Liver (tissue), 9 donors: ENCODE measurements around the gene CD37. TPM values are rescaled to one million over a fixed set of nuclear protein-coding genes. Genes with fewer than 3 reads are reported as not detected.
"Not testable (repeated sequence)": the region's sequence is repeated elsewhere in the genome, so short reads cannot be mapped to it uniquely, and the experiment has no call there.

Source experiments
- DNase-seq: peaks from one replicate; pipeline ENCODE4 v3.0.0-alpha.2; 2017; ENCODE audit warnings: low spot score
- H3K27ac ChIP-seq, 2 donors: one replicate each; pipeline ENCODE4 v1.7.0; 2013; ENCODE audit warnings: inconsistent platforms in 2 of 2, low read length in 2 of 2, control low read depth in 1 of 2, low read depth in 1 of 2, mild to moderate bottlenecking in 1 of 2
- H3K27me3 ChIP-seq, 4 donors: one replicate each; pipeline versions ENCODE4 v1.6.1 to v1.7.0; 2013; ENCODE audit warnings: low read length in 3 of 4, inconsistent platforms in 1 of 4, mild to moderate bottlenecking in 1 of 4, moderate library complexity in 1 of 4; ENCODE audit not compliant: control insufficient read depth in 4 of 4, insufficient read depth in 4 of 4
- H3K36me3 ChIP-seq, 4 donors: one replicate each; pipeline versions ENCODE4 v1.6.1 to v1.7.0; 2013; ENCODE audit warnings: low read length in 3 of 4, mild to moderate bottlenecking in 3 of 4, low read depth in 1 of 4, moderate library complexity in 1 of 4; ENCODE audit not compliant: control insufficient read depth in 4 of 4, insufficient read depth in 3 of 4
- H3K4me1 ChIP-seq, 4 donors: one replicate each; pipeline versions ENCODE4 v1.6.1 to v1.7.0; 2013; ENCODE audit warnings: low read length in 3 of 4, mild to moderate bottlenecking in 3 of 4, moderate library complexity in 1 of 4; ENCODE audit not compliant: control insufficient read depth in 4 of 4, insufficient read depth in 4 of 4
- H3K4me3 ChIP-seq, 3 donors: one replicate each; pipeline versions ENCODE4 v1.6.1 to v1.7.0; 2013; ENCODE audit warnings: low read length in 3 of 3, control low read depth in 1 of 3, low read depth in 1 of 3, mild to moderate bottlenecking in 1 of 3
- H3K9ac ChIP-seq, 2 donors: one replicate each; pipeline ENCODE4 v1.7.0; 2013; ENCODE audit warnings: low read length in 2 of 2, mild to moderate bottlenecking in 2 of 2, moderate library complexity in 2 of 2, control low read depth in 1 of 2, low read depth in 1 of 2
- H3K9me3 ChIP-seq, 4 donors: one replicate each; pipeline versions ENCODE4 v1.6.1 to v1.7.0; 2013; ENCODE audit warnings: low read length in 3 of 4; ENCODE audit not compliant: control insufficient read depth in 4 of 4
- ATF3 ChIP-seq: IDR thresholded peaks from 2 replicates; pipeline ENCODE4 v1.6.1; 2016; ENCODE audit warnings: antibody characterized with exemption
- CTCF ChIP-seq: fragments of 150-350 bp; IDR thresholded peaks from 2 replicates; pipeline ENCODE4 v1.5.1; 2017; ENCODE audit warnings: improper control_type of control experiment, low read depth, low read length; ENCODE audit not compliant: missing input control
- EGR1 ChIP-seq, 2 donors: IDR thresholded peaks; 2 replicates each; pipeline ENCODE4 v1.6.1; 2016 to 2018; ENCODE audit warnings: antibody characterized with exemption in 2 of 2, low read depth in 2 of 2
- FOXA1 ChIP-seq: IDR thresholded peaks from 2 replicates; pipeline ENCODE4 v1.6.1; 2016; ENCODE audit warnings: antibody characterized with exemption
- FOXA2 ChIP-seq: IDR thresholded peaks from 2 replicates; pipeline ENCODE4 v1.6.1; 2016; ENCODE audit warnings: antibody characterized with exemption
- GABPA ChIP-seq, 2 donors: IDR thresholded peaks in 1 of 2; conservative IDR thresholded peaks in 1 of 2; 2 replicates each; pipeline ENCODE4 v1.6.1; 2016; ENCODE audit warnings: antibody characterized with exemption in 2 of 2, mild to moderate bottlenecking in 1 of 2, moderate library complexity in 1 of 2
- HNF4A ChIP-seq, 2 donors: conservative IDR thresholded peaks; 2 replicates each; pipeline ENCODE4 v1.6.1; 2016; ENCODE audit warnings: antibody characterized with exemption in 2 of 2, mild to moderate bottlenecking in 2 of 2
- HNF4G ChIP-seq: IDR thresholded peaks from 2 replicates; pipeline ENCODE4 v1.6.1; 2016; ENCODE audit warnings: antibody characterized with exemption
- JUND ChIP-seq, 2 donors: IDR thresholded peaks; 2 replicates each; pipeline ENCODE4 v1.6.1; 2016; ENCODE audit warnings: antibody characterized with exemption in 2 of 2
- MAX ChIP-seq: IDR thresholded peaks from 2 replicates; pipeline ENCODE4 v1.6.1; 2016; ENCODE audit warnings: antibody characterized with exemption
- NR2F2 ChIP-seq: IDR thresholded peaks from 2 replicates; pipeline ENCODE4 v1.6.1; 2016; ENCODE audit warnings: antibody characterized with exemption
- RAD21 ChIP-seq, 2 donors: IDR thresholded peaks; 2 replicates each; pipeline ENCODE4 v1.6.1; 2016; ENCODE audit warnings: antibody characterized with exemption in 2 of 2, mild to moderate bottlenecking in 2 of 2
- REST ChIP-seq: IDR thresholded peaks from 2 replicates; pipeline ENCODE4 v1.6.1; 2016; ENCODE audit warnings: antibody characterized with exemption, mild to moderate bottlenecking
- RXRA ChIP-seq, 2 donors: IDR thresholded peaks; 2 replicates each; pipeline ENCODE4 v1.6.1; 2017 to 2018; ENCODE audit warnings: antibody characterized with exemption in 2 of 2, mild to moderate bottlenecking in 1 of 2
- SP1 ChIP-seq: IDR thresholded peaks from 2 replicates; pipeline ENCODE4 v1.6.1; 2018; ENCODE audit warnings: antibody characterized with exemption, mild to moderate bottlenecking
- TAF1 ChIP-seq: conservative IDR thresholded peaks from 2 replicates; pipeline ENCODE4 v1.6.1; 2016; ENCODE audit warnings: antibody characterized with exemption, mild to moderate bottlenecking
- YY1 ChIP-seq: IDR thresholded peaks from 2 replicates; pipeline ENCODE4 v1.6.1; 2016; ENCODE audit warnings: antibody characterized with exemption, mild to moderate bottlenecking
- ZBTB33 ChIP-seq: IDR thresholded peaks from 2 replicates; pipeline ENCODE4 v1.6.1; 2016; ENCODE audit warnings: antibody characterized with exemption
- WGBS: extraction: QIAGEN DNeasy Blood & Tissue Kit; methylation state at CpG from one replicate; pipeline ENCODE4 v1.1.7; 2013; 5-methylcytosine and 5-hydroxymethylcytosine counted together
- polyA plus RNA-seq, 2 donors: library from polyadenylated mRNA; stranded (reverse) in 1 of 2; unstranded in 1 of 2; fragments of 200-250 nt in 1 of 2; fragments of >200 nt in 1 of 2; fragmentation: Nextera tagmentation in 1 of 2; extraction: Ambion mirVana in 1 of 2; gene quantifications; one replicate each; pipeline versions ENCODE4 v1.2.1 to v1.2.3, GENCODE V29; 2013 to 2015
- total RNA-seq, 2 donors: library from RNA; depleted of rRNA; stranded (reverse); fragments of >200 nt; gene quantifications; one replicate each; pipeline ENCODE4 v1.2.3, GENCODE V29; 2014
- donor health status: healthy.
- donor health status: healthy.
- donor health status: healthy.
- donor health status: healthy.
- donor health status: healthy.

CD37 gene
- total and polyA plus RNA-seq, 4 donors, result 2.9 to 9.6 (median 3.9) TPM

- Histone ChIP-seq H3K4me3 (no peak overlapping the region), H3K9ac (no peak overlapping the region), H3K27ac (no peak overlapping the region), H3K4me1 (peaks cover 0 to 7% (median 5%) of the 10 kb centered on the region in 4 donors), H3K9me3 (no peaks in the 10 kb centered on the region), H3K27me3 (no peaks in the 10 kb centered on the region), H3K36me3 (no peaks in the 10 kb centered on the region)
- WGBS, result 36% methylated on average over 8 of the region's 8 CpGs
- no peak for TF ChIP-seq TAF1
- no peak for TF ChIP-seq JUND (IDR thresholded peaks at IDR 0.05)
- DNase-seq, result no peak
Observed at GRCh38 chr19:49295208-49295880, 39.9 kb upstream of the CD37 start.

GRCh38 chr19:49297403-49297802, 37.8 kb upstream of the CD37 start:
- Histone ChIP-seq H3K27ac (no peak overlapping the region), H3K36me3 (no peaks in the 10 kb centered on the region), H3K4me3 (no peak overlapping the region), H3K9me3 (no peaks in the 10 kb centered on the region), H3K4me1 (peaks cover 0 to 7% (median 5%) of the 10 kb centered on the region in 4 donors), H3K9ac (no peak overlapping the region), H3K27me3 (no peaks in the 10 kb centered on the region)
- DNase-seq, result no peak
- WGBS, result 88% methylated on average over 3 of the region's 3 CpGs
- TF ChIP-seq TAF1 (no peak), GABPA (IDR thresholded peaks at IDR 0.05 in 1 of 2, conservative IDR thresholded peaks at IDR 0.05 in 1 of 2) (no peak), EGR1 (IDR thresholded peaks at IDR 0.05; ENCODE audit: low read depth in 2 of 2) (no peak), MAX (no peak), FOXA2 (no peak), NR2F2 (no peak), FOXA1 (no peak), RAD21 (IDR thresholded peaks at IDR 0.05) (no peak), REST (no peak), ZBTB33 (no peak), JUND (IDR thresholded peaks at IDR 0.05) (no peak), HNF4G (no peak), ATF3 (no peak), CTCF (no peak), YY1 (no peak), SP1 (no peak), HNF4A (conservative IDR thresholded peaks at IDR 0.05) (no peak), RXRA (IDR thresholded peaks at IDR 0.05) (no peak)

- not testable (repeated sequence) for H3K9me3 ChIP-seq, DNase-seq, H3K9ac ChIP-seq, H3K4me1 ChIP-seq, H3K27ac ChIP-seq, H3K36me3 ChIP-seq, H3K4me3 ChIP-seq, H3K27me3 ChIP-seq
- 90% methylated on average over 3 of the region's 3 CpGs for WGBS
Observed at GRCh38 chr19:49298653-49299052, 36.6 kb upstream of the CD37 start.
